HG03175 (cell line): ENCODE data around the gene UBTD1.
"Not testable (repeated sequence)": the region's sequence is repeated elsewhere in the genome, so short reads cannot be mapped to it uniquely, and the experiment has no call there.

Experiments used
- ATAC-seq: cut with Tn5 transposase; IDR thresholded peaks from one replicate; pipeline ENCODE4 v1.9.1; 2021; ENCODE audit warnings: mild to moderate bottlenecking, moderate library complexity; ENCODE audit not compliant: unreplicated experiment

Gene UBTD1

DNA sequence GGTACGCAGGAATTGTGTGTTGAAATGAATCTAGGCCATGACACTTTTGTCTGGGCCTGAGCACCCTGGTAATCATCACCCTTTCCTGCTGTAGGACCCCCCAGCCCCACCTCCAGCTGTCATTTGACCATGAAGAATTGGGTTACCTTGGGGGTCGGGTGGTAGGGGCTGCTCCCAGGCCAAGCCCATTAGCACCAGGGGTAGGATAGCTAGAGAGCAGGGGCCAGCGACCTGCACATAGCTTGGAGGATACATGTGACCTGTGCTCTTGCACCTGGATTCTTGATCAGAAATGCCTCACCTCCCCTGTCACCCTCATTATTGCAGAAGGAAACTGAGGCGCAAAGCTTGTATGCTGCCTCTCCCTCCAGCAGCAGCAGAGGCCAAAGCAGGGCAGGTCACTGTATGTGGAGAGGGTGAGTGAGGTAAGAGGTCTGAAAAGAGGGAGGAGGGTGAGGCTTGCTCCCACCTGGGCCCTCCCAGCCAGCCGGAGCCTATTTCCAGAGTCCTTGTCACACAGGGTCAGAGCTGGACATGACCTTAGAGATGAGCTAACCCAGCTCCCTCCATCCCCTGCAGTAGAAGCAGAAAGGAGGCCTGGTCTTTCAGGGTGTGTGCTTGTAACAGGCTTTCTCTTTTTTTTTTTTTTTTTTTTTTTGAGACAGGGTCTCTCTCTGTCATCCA, 38.6 kb downstream of the UBTD1 start:
- no peak for ATAC-seq

GRCh38 chr10:97538411-97538810, 39.7 kb downstream of the UBTD1 start:
- no peak for ATAC-seq

DNA sequence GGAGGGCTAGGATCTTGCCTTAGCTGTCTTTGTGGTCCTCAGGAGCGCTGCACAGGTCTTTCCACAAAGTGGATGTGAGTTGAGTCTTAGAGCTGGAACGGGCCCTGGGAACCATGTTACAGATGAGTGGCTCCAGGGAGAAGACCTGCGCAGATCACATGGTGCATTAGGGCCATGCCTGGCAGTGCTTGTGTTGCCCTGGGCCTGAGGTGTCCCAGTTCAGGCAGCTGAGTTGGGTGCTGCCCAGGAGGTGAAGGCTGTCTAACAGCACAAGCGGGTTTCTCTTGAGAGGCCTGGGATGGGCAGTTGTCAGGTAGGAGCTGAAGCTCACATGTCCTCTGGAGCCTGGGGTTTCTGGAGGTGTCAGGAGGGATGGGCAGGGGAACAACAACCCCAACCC, 40.1 kb downstream of the UBTD1 start:
- no peak for ATAC-seq

DNA sequence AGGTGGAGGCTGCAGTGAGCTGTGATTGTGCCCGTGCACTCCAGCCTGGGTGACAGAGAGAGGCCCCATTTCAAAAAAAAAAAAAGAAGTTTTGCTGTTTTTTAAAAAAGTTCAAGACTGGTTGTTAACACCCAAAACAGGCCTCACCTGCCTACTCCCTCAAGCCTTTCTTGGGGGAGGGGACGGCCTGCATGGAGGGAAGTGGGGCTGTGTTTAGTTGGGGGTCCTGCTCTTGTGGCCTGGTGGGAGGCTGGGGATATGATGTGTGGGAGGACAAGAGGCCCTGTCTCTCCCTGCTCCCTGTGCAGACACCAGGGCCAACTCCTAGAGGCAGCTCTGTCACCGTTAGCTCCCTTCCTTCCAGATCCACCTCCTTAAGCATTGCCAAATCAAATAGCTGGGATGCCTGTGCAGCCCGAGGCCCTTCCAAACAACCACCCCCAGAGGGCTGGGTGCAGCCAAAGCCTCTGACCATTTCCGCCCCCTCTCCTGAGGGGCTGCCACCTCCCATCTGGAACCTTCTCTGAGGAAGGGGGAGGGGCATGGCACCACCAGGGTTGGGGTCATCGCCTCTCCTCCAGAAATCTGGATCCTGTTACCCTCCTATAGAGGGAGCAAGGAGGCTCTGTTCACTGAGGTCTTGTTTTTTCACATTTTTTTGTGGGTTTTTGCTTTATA, 40.9 kb downstream of the UBTD1 start:
- no peak for ATAC-seq

GRCh38 chr10:97540669-97541500, 42.2 kb downstream of the UBTD1 start:
- no peak for ATAC-seq

- no peak for ATAC-seq
These were observed 43.7 kb downstream of the UBTD1 start for GRCh38 chr10:97542169-97543024.

GRCh38 chr10:97543025-97543546, 44.4 kb downstream of the UBTD1 start:
- ATAC-seq, result no peak

- no peak for ATAC-seq
These were observed 47.9 kb downstream of the UBTD1 start for GRCh38 chr10:97546456-97547270.

GRCh38 chr10:97547271-97547600, 48.5 kb downstream of the UBTD1 start:
- no peak for ATAC-seq

DNA sequence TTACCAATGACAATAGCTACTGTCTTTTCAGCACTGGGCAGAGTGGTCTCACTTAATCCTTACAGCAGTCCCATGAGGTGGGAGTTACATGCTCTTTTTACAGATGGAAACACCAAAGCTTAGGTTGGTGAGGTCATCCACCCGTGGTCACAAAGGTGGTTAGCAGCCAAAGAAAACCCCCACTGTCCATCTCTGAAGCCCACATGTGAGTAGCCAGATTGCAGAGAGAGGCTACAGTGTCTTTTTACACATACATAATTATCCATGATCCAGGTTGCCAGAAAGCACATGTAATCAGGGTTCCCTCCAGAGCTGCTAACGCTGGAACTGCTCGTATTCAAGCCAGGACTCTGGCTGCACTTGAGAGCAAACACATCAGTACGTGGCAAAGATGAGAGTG, 49.2 kb downstream of the UBTD1 start:
- ATAC-seq, result no peak

DNA sequence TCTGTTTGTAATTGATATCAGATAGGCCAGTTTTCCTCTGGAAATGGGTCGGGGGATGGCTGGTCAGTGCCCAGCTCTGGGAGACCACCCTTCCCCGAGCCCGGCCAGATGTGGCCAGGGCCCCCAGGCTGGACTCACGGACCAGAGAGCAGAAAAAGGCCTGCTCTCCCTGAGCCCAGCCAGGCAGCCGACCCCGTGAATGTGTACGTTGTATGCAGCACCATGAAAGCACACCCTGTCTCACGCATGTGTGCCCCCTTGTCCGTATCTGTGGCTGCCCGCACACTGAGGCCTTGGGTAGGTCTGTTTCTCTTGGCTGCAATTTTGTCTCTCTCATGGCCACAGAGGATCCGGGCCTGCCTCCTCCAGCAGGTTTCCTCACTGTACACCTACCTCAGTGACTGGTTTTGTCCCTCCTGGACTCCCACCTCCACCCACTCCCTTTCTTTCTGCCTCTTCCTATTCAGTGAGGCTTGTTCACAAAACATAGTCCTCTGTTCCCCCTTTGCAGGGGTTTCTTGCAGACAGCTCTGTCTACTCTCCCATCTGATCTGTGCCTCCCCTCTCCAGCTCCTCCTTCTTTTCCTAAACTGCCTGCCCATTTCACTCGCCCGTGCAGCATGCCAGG, 50.2 kb downstream of the UBTD1 start:
- no peak for ATAC-seq

GRCh38 chr10:97549587-97550322, 51.0 kb downstream of the UBTD1 start:
- no peak for ATAC-seq

DNA sequence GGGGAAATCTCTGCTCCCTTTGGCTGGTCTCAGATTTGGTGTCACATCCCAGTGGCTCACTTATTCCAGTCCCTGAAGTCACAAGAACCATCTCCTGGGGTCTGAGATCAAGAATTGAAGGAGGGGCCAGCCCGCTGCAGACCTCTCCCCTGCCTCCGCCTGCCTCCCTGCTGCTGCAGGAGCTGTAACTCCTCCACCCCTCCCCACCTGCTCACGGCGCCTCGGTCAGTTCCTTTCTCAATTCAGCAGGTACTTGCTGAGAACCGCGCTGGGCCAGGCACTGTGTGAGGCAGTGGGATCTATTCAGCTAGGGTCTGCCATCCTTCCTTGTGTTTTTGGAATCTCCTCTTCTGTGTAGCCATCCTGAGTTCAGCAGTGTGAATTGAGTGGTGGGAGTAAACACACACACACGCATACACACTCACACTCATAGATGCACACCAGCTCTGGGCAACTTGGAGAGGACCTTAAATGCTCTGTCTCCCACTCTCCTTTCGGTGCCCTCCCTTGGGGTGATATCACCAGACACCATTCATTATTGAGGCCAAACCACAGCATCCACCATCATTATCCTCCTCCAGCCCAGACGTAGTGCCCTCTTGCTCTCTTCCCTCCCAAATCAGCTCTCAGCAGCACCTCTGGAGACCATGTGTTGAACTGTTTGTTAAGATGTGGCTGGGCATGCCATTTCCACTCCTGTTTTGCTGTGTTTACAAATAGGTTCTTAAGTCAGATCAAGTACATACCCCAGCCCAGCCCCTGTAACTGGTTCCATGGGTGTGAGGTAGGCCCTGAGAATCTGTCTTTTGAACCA, 51.8 kb downstream of the UBTD1 start:
- no peak for ATAC-seq

GRCh38 chr10:97551271-97551670, 52.5 kb downstream of the UBTD1 start:
- ATAC-seq, result no peak

- no peak for ATAC-seq
These were observed 54.9 kb downstream of the UBTD1 start for GRCh38 chr10:97553575-97554031.

DNA sequence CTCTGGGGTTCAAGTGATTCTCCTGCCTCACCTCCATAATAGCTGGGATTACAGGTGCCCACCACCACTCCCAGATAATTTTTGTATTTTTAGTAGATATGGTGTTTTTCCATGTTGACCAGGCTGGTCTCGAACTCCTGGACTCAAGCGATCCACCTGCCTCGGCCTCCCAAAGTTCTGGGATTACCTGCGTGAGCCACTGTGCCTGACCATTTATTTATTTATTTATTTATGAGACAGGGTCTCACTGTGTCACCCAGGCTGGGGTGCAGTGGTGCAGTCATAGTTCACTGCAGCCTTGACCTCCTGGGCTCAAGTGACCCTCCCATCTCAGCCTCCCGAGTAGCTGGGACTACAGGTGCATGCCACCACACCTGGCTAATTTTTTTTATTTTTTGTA, 55.6 kb downstream of the UBTD1 start:
- not testable (repeated sequence) for ATAC-seq

DNA sequence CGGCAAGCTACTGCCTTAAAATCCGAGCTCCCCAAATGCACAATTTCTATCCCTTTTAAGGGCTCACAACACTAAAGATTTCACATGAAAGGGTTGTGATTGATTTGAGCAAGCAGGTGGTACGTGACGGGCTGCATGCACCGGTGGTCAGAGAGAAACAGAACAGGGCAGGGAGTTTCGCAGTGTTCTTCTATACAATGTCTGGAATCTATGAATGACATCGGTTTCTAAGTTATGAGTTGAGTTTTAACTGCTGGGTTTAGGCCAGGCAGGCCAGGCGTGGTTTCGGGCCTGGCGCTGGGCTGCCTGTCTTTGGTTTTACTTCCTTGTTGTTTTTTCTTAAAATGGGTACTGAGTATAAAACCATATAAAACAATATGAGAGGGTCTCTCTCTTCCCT, 56.8 kb downstream of the UBTD1 start:
- not testable (repeated sequence) for ATAC-seq
